ENCODE data around the gene TSHZ3.

Gene TSHZ3

GRCh38 chr19:31286491-31286890 is 62.7 kb downstream of the TSHZ3 start:
- no peak for DNase-seq (ENCODE audit: low read depth in 2 of 2)

- DNase-seq (ENCODE audit: low read depth in 2 of 2), result no peak
Observed at GRCh38 chr19:31285744-31286143, 63.5 kb downstream of the TSHZ3 start.

- DNase-seq (ENCODE audit: low read depth in 2 of 2), result no peak
Observed at GRCh38 chr19:31284621-31285020, 64.6 kb downstream of the TSHZ3 start.

GRCh38 chr19:31283701-31284100 is 65.5 kb downstream of the TSHZ3 start:
- no peak for DNase-seq (ENCODE audit: low read depth in 2 of 2)

GRCh38 chr19:31282346-31282745 is 66.9 kb downstream of the TSHZ3 start:
- no peak for DNase-seq (ENCODE audit: low read depth in 2 of 2)

GRCh38 chr19:31280287-31281006 is 68.8 kb downstream of the TSHZ3 start:
- no peak for DNase-seq (ENCODE audit: low read depth in 2 of 2)

GRCh38 chr19:31279436-31279765 is 69.8 kb downstream of the TSHZ3 start:
- DNase-seq (ENCODE audit: low read depth in 2 of 2), result no peak

- DNase-seq (ENCODE audit: low read depth in 2 of 2), result no peak
Observed at GRCh38 chr19:31278555-31279435, 70.4 kb downstream of the TSHZ3 start.

- no peak for DNase-seq (ENCODE audit: low read depth in 2 of 2)
Observed at GRCh38 chr19:31277516-31277915, 71.7 kb downstream of the TSHZ3 start.

- DNase-seq (ENCODE audit: low read depth in 2 of 2), result no peak
Observed at GRCh38 chr19:31276831-31277230, 72.4 kb downstream of the TSHZ3 start.

GRCh38 chr19:31275068-31275334 is 74.2 kb downstream of the TSHZ3 start:
- DNase-seq (ENCODE audit: low read depth in 2 of 2), result no peak

- no peak for DNase-seq (ENCODE audit: low read depth in 2 of 2)
Observed at GRCh38 chr19:31274251-31275067, 74.8 kb downstream of the TSHZ3 start.

GRCh38 chr19:31272583-31273106 is 76.6 kb downstream of the TSHZ3 start:
- no peak for DNase-seq (ENCODE audit: low read depth in 2 of 2)

GRCh38 chr19:31271306-31271911 is 77.8 kb downstream of the TSHZ3 start:
- DNase-seq (ENCODE audit: low read depth in 2 of 2), result no peak

- no peak for DNase-seq (ENCODE audit: low read depth in 2 of 2)
Observed at GRCh38 chr19:31270897-31271296, 78.3 kb downstream of the TSHZ3 start.

GRCh38 chr19:31269425-31270127 is 79.7 kb downstream of the TSHZ3 start:
- DNase-seq (ENCODE audit: low read depth in 2 of 2), result no peak

- no peak for DNase-seq (ENCODE audit: low read depth in 2 of 2)
Observed at GRCh38 chr19:31268751-31269383, 80.4 kb downstream of the TSHZ3 start.

- no peak for DNase-seq (ENCODE audit: low read depth in 2 of 2)
Observed at GRCh38 chr19:31266731-31267130, 82.5 kb downstream of the TSHZ3 start.

GRCh38 chr19:31266196-31266595 is 83.0 kb downstream of the TSHZ3 start:
- DNase-seq (ENCODE audit: low read depth in 2 of 2), result no peak

- no peak for DNase-seq (ENCODE audit: low read depth in 2 of 2)
Observed at GRCh38 chr19:31264041-31264778, 85.0 kb downstream of the TSHZ3 start.
